GM21447 (cell line): ENCODE data around the gene DENND1A.

Experiments
- ATAC-seq: cut with Tn5 transposase; IDR thresholded peaks from one replicate; pipeline ENCODE4 v1.9.1; 2021; ENCODE audit not compliant: unreplicated experiment

The DENND1A gene

GRCh38 chr9:123660691-123661466, 269.0 kb downstream of the DENND1A start:
- no peak for ATAC-seq

DNA sequence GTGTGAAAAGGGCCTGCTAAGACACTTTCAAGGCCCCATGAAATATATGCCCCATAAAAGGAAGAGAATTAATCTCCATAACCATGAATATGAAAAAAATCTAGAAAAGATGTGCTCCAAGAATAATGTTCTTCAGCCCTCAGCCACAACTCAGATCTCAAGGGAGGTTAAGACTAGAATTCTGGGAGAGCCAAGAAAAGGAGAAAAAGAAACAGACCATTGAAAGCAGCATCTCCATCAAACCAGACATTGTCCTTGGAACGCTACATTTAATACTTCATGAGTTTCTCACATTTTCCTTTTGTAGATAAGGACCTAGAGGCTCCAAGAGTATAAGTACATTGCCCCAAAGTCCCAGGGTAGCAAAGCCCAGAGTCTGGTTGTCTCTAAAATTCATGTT, 270.6 kb downstream of the DENND1A start:
- ATAC-seq = no peak

GRCh38 chr9:123658792-123659191, 271.1 kb downstream of the DENND1A start:
- ATAC-seq = peak; percentile 70

- ATAC-seq = no peak
Measured at GRCh38 chr9:123657941-123658340, 272.0 kb downstream of the DENND1A start.

GRCh38 chr9:123657099-123657498, 272.8 kb downstream of the DENND1A start:
- no peak for ATAC-seq

DNA sequence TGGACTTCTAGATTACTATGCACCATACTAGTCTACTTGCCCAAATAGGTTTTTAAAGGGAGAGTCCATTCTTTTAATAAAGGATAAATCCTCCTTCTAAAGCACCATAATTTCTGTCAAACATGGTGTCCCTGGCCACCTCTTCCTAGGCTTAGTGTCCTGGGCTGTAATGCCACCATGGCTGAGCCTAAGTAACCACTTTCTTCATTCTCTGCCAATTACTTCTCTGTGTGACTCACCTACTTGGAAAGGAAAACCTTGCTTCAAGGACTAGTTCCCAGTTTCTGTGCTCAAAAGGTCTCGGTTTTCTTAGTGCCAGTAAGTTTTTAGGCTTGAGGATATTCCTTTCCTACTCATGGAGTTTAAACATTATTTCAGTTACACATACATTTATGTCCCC, 273.4 kb downstream of the DENND1A start:
- no peak for ATAC-seq

DNA sequence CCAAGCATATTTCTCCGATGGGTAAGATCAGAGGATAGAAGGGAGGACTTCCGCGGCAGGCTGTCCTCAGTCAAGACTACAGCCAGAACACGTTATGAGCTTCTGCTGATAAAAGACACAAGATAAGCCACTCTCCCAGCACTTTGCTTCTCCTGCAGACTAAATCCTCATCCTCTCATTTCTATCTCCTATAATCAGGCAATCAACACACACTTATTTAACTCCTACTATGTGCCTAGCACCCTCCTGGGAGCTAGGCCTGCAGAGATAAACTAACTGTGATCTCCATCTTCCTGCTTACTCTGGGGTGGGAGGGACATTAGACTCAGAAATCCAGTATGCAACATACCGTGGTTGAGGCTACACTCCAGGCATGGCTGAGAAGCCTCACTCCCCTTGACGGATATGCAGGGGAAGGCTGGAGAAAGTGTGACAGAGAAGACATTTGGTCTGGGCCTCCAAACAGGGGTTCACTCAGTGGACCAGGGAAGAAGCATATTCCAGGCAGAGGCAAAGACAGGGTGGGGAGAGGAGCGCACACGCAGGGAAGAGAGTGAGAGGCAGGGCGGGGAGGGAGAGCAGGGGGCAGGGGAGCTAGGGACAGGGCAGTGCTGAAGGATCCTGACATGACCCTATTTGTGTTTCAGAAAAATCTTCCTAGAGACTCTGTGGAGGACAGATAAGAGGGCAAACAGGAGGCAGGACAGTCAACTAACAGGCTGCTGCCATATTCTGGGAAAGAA, 274.1 kb downstream of the DENND1A start:
- ATAC-seq = no peak

- no peak for ATAC-seq
Measured at GRCh38 chr9:123654994-123655637, 274.8 kb downstream of the DENND1A start.

DNA sequence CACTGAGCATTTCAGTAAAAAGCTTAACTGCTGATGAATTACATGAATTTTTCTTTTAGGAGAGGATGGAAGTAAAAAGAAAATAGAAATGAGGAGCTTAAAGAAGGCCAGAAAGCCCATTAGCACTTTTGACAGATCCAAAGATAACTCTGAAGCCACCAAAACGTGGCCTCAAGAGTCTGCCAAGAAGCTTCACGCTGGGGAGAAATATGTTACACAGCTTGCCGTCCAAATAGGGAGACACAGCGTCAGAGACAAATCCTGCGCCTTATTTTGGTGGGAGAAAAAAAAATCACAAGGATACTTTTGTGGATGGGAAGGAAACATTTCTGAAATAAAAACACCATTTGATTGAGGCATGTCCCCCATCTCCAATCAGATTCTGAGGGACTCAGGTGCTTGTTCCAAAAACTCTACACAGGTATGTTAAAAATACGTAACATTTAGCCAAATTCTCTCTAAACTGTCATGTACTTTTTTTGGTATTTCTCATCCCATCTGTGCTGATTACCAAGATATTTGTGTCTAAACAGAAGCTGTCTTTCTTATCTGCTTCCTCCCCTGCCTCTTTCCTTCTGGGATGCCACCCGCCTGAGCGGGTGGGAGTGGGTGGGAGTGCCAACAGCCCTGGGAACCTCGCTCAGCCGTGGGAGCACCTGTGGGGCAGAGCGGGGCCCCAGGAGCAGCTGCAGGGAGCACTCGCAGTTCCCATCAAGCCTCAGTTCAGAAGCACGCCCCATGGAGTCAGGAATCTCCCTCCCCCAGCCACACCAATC, 275.5 kb downstream of the DENND1A start:
- ATAC-seq = no peak

GRCh38 chr9:123652416-123652815, 277.5 kb downstream of the DENND1A start:
- no peak for ATAC-seq

DNA sequence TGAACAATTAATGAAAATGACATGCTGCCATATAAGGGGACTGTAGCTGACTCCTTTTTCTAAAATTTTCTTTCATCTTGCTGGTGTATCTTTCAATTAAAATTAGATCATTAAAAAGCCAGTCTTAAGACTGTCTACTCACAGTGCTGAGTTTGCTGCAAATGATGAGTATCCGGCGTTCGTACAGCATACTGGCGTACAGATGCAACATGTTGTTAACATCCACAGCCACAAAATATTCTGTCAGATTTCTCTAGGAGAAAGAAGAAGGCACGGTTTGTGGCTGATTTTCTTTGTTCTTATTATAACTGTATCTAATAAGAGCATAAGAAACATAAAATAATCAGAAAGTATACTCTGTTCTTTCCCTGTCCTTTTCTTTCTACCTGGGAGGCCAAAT, 278.1 kb downstream of the DENND1A start:
- ATAC-seq = no peak

DNA sequence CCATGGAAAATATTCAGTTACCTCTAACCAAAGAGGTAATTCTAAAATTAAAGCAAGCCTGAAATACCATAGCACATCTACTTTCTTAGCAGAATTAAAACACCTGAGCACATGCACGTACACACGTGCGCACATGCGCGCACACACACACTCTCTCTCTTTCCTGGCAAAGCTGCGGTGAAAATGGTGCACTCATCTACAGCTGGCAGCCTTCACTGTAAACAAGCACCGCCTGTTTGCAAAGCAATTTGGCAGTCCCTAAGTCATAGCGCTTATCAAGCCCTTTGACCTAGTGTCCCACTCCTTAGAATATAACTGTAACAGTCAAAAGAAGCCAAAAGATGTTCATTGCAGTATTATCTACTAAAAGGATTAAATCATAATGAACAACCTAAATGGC, 278.7 kb downstream of the DENND1A start:
- no peak for ATAC-seq

GRCh38 chr9:123649909-123650308, 280.0 kb downstream of the DENND1A start:
- ATAC-seq = no peak

DNA sequence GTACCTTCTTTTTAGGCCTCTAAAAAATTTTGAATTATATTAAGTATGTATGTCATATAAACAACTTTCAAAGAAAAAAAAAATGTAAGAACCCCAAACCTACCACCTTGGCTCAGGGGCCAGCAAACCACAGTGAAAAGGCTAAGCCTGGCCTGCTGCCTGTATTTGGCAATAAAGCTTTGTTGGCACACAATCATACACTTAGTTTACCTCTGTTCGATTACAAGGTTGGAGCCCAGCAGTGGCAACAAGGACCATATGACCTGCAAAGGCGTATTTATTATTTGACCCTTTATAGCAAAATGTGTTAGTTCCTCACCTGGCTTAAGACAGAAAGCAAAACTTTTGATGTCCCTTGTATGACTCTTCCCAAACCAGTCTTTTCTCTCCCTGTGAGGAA, 282.8 kb downstream of the DENND1A start:
- no peak for ATAC-seq

DNA sequence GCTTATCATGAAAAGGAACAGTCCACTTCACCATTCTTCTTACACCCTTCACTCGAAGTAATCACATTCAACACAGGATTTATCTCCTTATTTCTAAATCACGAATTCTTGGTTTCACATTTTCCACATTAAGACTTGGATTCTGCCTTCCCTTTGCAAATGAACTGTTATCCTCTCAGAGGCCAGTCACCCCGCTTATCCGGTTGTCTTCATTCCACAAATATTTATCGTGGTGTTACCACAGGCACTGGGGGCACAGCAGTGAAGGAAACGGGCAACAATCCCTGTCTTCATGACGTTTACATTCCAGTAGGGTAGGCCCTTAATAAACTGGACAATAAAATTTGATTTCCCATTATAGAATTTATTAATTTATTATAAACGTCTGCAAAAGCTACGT, 284.2 kb downstream of the DENND1A start:
- no peak for ATAC-seq

GRCh38 chr9:123645126-123645525, 284.8 kb downstream of the DENND1A start:
- ATAC-seq = no peak

- no peak for ATAC-seq
Measured at GRCh38 chr9:123643518-123643917, 286.4 kb downstream of the DENND1A start.

GRCh38 chr9:123642291-123643278, 287.3 kb downstream of the DENND1A start:
- ATAC-seq = no peak

- no peak for ATAC-seq
Measured at GRCh38 chr9:123640792-123641222, 289.1 kb downstream of the DENND1A start.

DNA sequence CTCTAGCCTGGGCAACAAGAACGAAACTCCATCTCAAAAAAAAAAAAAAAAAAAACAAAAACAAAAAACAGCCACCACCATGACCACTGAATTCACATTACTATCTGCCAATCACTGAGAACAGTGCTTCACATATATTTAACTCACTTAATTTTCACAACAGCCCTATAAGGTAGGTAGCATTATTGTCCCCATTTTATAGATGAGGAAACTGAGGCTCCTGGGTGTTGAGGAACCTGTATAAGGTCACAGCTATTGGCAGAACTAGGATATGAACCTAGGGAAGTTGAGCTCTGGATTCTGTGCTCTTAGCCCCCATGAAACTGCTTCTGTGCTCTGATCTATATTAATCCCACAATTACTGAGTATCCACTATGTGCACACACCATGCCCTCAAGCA, 290.2 kb downstream of the DENND1A start:
- no peak for ATAC-seq
